Measurements from ENCODE around the gene ZMIZ1.
"Not testable (repeated sequence)": the region's sequence is repeated elsewhere in the genome, so short reads cannot be mapped to it uniquely, and the experiment has no call there.

The ZMIZ1 gene

DNA sequence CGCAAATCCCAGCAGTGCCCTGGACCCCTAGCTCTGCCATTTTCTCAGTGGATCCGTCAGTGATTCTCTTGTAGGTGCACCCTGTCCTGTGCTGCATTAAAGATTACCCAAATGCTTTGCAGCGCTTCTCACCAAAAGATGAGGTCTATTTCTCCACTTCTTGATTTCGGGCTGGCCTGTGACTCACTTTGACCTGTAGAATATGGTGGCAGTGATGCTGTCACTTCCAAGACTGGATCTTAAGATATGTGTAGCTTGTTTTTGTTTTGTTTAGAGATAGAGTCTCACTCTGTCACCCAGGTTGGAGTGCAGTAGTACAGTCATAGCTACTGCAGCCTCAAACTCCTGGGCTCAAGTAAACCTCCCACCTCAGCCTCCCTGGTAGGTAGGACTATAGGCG, 37.0 kb upstream of the ZMIZ1 start:
- DNase-seq (ENCODE audit: low read depth) = no peak

GRCh38 chr10:79034271-79034876, 34.4 kb upstream of the ZMIZ1 start:
- DNase-seq (ENCODE audit: low read depth) = no peak

GRCh38 chr10:79036416-79036815, 32.4 kb upstream of the ZMIZ1 start:
- not testable (repeated sequence) for DNase-seq (ENCODE audit: low read depth)

GRCh38 chr10:79038104-79038840, 30.5 kb upstream of the ZMIZ1 start:
- DNase-seq (ENCODE audit: low read depth) = no peak

DNA sequence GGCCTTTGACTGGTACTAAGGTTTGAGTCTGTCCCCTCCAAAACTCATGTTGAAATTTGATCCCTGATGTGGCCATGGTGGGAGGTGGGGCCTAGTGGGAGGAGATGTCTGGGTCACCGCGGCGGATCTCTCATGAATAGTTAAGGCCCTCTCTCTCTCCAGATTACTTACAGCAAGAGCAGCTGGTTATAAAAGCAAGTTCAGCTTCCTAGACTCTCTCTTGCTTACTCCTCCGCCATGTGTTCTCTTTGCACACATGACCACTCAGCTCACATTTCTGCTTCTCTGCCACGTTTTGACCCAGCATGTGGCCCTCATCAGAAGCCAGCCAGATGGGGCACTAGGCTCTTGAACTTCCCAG, 29.9 kb upstream of the ZMIZ1 start:
- no peak for DNase-seq (ENCODE audit: low read depth)

- DNase-seq (ENCODE audit: low read depth) = no peak
These were observed 25.9 kb upstream of the ZMIZ1 start for GRCh38 chr10:79042639-79043411.

GRCh38 chr10:79044036-79044632, 24.6 kb upstream of the ZMIZ1 start:
- no peak for DNase-seq (ENCODE audit: low read depth)

GRCh38 chr10:79044846-79045245, 23.9 kb upstream of the ZMIZ1 start:
- DNase-seq (ENCODE audit: low read depth) = no peak

- no peak for DNase-seq (ENCODE audit: low read depth)
These were observed 23.1 kb upstream of the ZMIZ1 start for GRCh38 chr10:79045566-79046175.

- DNase-seq (ENCODE audit: low read depth) = no peak
These were observed 22.4 kb upstream of the ZMIZ1 start for GRCh38 chr10:79046326-79046725.

DNA sequence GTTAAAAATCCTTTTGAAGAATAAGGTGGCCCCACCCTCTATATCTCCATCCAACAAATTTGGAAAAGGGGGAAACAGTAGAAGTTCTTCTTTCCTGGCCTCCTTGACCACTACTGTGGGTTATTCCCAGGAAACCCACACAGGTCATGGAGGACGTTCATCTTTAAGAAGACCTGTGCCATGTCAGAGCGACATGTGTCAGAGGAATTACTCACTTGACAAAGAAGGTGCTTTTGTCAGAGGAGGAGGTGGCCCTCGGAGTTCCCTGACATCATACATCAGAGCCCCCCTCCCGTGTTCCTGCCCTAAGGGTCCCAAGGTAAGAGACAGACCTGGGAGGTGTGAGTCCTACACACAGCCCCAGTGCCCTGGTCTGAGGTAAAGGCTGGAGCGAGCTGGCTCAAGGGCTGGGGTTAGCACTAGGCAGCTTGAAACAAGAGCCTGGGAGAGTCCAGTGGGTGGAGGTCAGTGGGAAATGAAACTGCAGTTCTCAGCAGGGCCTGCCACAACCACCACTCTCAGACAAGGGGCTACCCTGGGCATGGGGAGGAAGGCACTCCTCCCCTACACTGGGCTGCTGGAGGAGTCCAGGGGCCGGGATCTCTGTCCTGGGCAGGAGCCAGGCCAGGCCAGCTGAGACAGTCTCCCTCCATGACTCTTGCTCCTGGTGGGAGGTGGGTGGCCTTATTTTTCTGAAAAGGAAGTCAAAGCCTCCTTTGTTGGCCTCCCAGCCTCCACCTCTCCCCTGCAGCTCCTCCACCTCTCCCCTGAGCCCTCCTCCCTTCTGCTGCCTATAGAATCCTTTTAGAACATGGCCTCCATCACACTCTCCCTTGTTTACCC, 21.8 kb upstream of the ZMIZ1 start:
- no peak for DNase-seq (ENCODE audit: low read depth)

- DNase-seq (ENCODE audit: low read depth) = no peak
These were observed 21.2 kb upstream of the ZMIZ1 start for GRCh38 chr10:79047584-79047874.

DNA sequence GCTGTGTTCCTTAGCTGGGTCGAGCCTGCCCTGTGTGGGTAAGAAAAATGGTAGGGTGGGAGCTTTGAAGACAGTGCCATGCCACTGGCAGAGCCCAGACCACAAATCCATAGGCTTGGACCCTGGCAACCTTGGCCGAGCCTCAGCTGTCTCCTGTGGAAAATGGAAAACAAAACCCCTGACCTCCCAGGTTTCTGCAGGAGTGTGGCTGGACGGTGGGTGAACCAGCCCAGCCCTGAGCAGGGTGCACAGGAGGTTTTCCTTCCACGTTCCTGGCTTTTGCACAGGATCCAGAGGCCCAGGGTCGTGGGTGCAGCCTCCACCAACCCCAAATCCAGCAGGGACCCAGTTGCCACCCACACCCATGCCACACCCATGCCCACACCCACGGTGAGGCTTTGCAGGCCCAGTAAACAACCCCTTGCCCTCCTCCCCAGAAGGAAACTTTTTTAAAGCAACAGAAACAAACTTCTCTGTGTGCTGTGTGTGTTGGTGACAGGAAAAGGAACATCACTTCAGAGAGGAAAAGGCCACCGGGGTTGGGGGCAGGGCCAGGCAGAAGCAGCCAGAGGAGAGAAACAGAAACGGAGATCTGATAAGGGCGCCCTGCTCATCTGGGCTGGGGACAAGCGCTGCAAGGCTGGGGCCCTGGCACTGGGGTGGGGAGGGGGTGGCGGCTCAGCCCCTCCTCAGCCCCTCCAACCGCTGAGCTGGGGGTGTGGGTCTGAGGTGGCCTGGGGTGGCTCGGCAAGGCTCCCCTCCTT, 20.7 kb upstream of the ZMIZ1 start:
- DNase-seq (ENCODE audit: low read depth) = no peak

DNA sequence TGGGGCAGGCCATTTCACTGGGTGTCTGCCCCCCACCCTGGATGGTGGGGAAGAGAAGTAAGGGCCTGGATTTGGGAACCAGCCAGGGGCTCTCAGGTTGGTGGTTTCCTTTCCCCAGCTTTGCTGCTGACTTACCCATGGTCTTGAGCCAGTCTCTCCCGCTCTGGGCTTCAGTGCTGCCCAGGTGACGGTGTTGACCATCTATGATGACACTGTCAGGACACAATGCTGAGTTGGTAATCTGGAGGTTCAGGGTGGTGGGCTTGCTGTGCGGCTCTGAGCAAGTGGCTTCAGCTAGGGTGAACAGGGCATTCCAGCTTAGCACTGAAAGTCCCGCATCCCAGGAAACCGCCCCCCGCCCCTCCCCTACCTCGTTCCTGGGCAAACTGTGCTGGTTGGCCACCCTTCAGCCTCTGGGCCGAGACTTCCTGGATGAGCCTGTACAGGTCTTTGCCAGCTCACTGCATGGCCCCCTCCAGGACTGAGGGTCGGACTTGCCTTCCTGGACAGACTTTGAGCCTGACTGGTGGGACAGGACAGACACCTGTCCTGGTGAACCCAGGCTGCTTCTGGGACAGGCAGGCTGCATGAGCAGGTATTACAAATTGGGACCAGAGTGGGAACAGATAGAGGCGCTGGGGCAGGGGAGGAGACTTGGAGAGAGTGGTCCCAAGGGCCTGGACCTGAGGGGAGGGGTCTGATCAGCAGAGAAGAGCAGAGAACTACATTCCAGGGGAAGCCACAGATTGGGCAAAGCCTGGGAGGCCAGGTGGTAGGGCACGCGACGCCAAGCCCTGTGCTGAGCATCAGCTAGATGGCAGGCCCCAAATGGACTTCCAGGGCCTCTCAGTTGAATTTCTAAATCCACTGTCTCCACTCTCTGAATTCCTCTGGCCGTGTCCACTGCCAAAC, 19.9 kb upstream of the ZMIZ1 start:
- no peak for DNase-seq (ENCODE audit: low read depth)

- DNase-seq (ENCODE audit: low read depth) = no peak
These were observed 18.6 kb upstream of the ZMIZ1 start for GRCh38 chr10:79049931-79050895.

DNA sequence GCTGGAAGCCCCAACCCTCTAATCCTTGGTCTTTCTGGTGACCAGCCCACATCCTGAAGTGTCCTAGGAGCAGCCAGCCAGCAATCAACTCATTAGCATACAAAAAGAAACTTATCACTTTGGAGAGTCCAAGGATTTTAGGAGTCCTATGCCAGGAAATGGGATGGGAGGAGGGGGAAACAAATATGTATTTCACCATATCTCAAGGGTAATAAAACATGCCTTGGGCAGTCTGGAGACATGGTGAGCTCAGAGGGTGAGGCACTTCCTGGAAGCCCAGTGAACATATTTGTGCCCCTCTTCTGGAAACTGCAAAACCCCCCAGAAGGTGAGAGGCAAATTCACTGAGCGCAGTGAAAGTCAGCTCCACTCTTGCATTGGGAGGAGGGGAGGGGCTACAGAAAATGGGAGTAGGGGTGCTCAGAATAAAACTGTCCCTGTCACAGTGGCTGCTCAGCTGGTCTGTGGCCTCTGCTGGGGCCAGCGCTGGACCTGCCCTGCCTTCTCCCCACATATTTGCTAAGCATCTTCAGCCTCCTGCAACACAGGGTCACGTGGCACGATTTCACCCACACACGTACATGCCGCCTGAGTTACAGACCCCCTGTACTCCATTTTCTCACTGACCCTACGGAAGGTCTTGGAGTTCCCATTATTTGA, 17.7 kb upstream of the ZMIZ1 start:
- DNase-seq (ENCODE audit: low read depth) = no peak

DNA sequence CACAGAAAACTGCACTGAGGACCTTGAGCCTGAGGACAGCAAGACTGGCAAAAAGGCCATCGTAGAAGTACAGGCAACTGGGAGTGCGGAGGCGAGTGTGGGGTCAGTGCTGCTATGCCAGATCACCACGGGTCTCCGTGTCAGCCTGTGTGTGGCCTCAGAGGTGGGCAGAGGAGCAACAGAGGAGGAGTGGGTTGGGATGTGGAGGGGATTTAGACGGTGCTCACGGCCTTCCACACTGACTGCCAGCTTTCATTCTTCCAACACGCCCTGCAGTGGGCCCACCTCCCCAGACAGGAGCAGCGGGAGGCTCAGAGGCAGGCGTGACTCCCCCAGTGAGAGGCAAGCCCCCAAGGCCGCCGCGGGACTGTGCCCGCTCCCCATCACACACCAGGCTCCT, 17.0 kb upstream of the ZMIZ1 start:
- DNase-seq (ENCODE audit: low read depth) = no peak

All from HS-27A (cell line).